Stimulated activated CD8-positive, alpha-beta memory T cell treated with anti-CD3 and anti-CD28 coated beads, Interleukin-7, amount 100 ng/mL, for 48 hours (primary cell): ENCODE results near the gene TSC22D3.
A peak's percentile ranks its signal among the peaks of the same experiment; 100 is the strongest.
"Not testable (repeated sequence)": the region's sequence is repeated elsewhere in the genome, so short reads cannot be mapped to it uniquely, and the experiment has no call there.

ENCODE experiments used
- DNase-seq, 2 donors: peaks; one replicate each; pipeline ENCODE4 v3.0.0-alpha.2; 2020; ENCODE audit warnings: low read depth in 1 of 2; ENCODE audit errors: extremely low read depth in 1 of 2

TSC22D3 gene

DNA sequence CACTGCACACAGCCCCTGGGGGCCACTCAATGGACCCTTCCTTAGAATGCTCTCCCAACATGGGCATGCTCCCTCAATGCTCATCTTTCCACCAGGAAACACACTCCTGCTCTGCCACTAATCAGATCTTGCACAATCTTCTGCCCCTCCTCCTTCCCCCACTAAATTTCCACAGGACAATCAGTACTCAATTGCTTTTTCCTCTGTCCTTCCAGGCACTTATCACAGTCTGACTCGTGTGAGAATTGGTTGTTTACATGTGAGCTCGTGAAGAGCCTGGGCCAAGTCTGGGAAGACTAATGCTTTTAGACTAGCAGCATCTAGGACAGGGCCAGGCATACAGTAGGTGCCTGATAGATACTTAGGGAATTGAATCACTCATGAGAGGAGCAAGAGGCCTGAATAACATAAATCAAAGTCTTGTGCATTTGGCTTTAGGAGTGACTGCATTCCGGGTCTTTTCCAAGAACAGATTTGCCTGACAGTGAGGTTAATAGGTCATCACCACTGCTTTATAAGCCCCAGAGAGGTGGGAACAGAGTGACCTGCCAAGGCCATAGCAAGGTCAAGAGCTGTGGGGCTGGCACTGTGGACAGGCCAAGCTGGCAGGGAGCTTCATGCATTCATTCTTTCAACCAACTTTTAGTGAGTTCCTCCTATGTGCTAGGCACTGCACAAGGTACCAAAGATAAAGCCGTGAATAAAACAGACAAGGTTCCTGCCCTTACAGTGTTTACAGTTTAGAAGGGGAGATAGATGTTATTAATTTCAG lies 92.3 kb downstream of the TSC22D3 start:
- no peak for DNase-seq

DNA sequence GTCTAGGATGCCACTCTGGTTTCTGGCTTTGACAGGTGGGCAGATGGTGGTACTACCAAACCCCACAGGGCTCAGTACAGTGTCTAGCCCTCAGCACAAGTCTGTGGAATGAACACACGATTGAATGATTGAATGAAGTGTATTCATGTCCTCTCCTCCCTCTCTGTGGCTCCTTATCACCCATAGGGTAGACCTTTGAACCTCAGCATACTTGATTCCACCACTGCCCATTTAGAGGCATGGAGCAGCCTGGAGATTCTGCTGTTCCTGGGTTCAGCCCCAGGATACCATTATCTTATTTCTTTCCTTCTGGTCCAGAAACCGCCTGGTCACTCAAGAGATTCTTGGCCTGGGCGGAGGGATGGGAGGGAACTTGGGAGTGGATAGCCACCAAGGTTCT lies 93.3 kb downstream of the TSC22D3 start:
- DNase-seq, result no peak

DNA sequence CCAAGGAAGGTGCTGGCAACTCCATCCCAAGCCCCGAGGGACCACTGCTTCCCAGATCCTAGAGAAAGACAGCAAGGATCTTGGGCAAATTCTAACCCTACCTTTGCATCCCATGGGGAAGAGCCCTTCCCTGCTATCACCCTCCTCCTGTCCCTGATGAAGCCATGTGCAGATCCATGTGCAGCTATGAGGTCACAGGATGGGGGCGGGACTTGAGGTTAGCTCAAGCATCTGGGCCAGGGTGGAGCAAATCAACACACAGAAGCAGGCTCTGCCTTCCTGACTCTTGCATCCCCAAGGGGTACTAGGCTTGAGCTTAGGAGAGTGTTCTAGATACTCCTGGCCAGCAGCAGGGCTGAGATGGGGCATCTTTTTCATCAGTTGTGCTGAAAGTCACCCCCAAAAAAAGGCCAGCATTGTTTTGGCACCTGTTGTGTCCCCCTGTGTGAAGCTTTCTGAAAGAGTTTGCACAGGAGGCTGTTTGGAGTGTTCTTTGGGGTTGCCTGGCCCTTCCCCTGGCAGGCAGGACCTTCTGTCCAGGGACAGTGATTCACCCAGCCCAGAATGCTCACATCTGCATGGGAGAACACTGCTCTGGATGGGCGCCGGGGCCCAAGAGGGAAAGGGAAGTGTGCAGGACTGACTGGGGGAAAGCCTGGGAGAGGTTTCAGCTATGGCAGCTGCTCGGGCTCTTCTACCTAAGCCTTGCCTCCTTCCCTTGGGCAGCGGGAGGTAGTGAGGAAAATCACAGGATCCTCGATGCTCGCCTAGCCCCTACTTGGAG lies 96.4 kb downstream of the TSC22D3 start:
- no peak for DNase-seq

DNA sequence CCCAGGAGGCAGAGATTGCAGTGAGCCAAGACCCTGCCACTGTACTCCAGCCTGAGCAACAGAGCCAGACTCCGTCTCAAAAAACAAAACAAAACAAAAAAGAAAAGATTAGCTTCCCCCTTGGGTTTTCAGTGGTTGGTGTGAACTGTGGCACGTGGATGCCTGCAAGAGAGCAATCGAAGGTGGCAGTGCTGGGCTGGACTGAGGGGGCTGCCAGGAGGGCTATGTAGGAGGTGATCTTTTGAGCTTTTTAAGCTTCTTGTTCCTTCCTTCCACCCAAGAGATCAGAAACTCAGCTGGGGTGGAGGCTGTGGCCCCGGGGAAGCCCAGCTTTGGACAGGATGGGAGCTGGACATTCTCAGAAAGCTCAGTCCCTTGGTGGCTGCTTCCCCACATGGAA lies 97.7 kb downstream of the TSC22D3 start:
- no peak for DNase-seq

DNA sequence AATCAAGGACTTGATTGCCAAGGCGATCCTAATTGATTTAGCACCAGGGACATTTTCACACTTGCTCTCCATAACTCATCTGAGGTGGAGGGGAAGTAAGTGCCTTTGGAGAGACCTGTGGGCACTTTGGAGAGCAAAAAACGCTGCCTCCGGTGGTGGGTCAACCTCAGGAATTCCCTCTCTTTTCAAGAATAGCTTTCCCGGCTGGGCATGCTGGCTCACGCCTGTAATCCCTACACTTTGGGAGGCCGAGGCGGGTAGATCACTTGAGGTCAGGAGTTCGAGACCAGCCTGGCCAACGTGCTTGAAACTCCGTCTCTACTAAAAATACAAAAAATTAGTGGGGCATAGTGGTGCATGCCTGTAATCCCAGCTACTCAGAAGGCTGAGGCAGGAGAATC lies 98.1 kb downstream of the TSC22D3 start:
- DNase-seq, result no peak

DNA sequence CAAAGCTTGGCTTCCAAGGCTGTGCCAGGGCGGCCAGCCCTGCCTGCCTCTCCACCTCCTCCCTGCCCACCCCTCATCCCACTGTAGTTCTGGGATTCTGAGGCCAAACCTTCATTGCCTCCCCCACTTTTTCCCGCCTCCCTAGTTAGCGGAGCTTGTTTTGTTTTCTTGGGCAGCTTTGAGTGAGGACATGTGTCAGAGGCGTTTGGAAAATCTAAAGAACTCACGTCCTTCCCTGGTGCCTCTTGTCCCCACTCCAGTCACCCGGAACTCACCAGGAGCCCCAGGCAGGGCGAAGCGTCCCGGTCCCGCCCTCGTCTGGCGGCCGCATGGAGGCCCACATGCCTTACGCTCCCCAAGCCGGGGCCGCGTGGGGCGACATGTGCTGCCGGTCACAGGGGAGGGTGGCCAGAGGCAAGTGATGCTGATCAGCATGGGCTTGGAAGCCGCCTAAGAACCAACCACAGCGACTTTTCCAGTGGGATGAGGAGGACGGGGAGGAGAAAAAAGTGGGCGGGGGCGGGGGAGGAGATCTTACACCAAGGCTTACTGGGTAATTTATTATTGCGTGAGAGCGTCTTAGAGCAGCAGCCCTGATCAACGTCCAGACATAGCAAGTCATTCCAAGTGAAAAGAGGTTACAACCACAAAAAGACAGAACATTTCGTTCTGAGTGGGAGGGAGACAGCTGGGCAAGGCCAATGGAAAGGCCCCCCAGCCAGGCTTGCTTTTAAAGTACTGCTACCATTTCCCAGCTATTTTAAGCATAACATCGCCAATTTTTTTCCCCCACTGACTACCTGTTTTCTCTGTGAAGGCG lies 98.8 kb downstream of the TSC22D3 start:
- DNase-seq, result no peak

DNA sequence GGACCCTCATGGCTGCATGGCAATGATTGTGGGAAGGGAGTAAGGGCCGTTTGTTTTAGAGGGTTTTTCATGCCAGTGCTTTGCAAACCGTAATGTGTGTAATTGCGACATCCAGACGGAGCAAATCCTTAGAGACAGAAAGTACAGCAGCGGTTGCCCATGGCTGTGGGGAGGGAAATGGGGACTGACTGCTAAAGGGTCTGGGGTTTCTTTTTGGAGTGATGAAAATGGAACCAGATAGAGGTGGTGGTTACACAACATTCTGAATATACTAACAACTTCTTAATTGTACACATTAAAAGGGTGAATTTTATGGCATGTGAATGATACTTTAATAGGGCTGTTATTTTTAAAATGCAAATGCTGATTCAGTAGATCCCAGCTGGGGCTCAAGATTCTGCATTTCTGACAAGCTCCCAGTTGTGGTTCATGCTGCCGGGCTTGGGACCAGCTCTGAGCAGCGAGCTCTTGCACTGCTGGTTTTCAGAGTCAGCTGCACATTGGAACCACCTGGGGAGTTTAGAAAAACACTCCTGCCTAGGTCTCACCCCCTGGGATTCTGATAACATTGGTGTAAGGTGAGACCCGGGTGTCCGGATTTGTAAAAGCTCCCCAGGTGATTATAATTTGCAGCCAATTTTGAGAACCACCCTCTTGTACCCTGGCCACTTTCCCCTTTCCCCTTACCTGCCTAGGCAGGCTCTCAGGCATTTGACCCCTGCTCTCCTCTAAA lies 99.6 kb downstream of the TSC22D3 start:
- no peak for DNase-seq

DNA sequence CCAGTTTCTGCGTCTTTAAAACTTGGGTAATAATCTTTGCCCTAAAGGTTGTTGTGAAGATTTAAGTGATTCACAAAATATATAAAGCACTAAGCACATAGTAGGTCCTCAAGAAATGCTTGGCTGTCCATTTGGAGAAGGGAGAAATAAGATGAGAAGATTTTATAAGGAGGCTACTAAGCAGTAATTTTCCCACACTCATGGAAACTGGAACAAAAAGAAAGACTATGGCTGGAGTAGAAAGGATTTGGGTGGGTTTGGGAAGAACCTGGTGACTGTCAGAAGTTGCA lies 100.3 kb downstream of the TSC22D3 start:
- DNase-seq, result no peak

DNA sequence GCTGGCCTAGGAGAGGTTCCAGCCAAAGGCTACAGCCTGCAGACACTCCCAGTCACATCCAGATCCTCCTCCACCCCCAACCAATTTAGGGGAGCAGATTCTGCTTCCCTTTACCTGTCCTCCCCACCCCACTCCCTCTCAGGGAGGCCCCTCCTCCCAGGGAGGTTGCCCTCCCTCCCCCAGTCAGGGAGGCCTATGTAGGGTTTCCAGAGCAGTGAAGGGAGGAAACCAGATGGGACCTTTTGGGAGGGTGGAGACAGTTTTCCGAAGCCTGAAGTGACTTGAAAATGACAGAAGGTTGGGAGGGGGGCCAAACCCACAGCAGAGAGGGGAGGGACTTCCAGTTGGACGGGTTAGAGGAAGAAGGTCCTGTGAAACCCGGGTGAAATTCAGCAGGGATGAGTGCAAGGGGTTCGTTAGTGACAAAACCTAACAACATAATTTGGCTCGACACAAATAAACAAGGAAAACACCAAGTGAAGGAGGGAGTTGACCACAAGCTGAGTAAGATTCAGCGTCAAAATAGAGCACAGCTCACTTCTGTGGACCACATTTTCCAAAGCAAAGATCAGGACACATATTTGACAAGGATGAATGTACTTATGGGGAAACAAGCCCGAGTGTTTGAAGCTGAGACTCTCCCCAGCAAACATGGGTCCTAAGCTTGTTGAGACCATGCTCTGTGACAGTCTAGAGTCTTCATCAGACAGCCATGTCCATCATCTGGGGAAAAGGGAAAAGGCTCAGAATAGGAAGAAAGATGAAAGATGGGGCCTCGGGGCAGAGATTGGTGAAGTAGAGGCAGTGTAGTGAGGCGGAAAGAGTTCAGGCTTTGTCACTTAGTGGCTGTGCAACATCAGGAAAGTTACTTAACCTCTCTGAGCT lies 100.9 kb downstream of the TSC22D3 start:
- no peak for DNase-seq

DNA sequence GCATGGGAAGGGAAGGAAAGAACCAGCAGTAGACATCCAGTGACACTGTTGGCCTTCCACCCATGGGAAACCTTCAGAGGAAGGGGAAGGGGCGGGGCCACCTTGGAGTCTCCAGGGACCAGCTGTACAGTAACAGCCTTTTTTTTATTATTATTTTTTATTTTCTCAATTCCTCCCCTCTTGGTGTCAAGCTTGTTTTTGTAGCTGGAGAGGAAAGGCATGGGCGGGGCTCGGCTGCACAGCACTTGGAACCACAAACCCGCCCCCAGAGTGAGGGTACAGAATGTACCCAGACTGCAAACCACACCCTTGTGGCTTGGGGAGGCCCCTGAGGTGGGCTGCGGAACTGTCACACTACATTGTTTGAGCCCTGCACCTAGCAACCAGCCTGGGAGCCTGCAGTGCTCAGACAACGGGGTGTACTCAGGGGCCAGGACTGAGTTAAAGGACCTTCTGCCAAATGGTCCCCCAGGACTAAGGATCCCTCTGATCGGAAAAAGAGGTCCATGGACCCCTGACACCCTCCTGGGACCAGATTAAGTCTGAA lies 101.6 kb downstream of the TSC22D3 start:
- peak; percentile 82 to 87 for DNase-seq

DNA sequence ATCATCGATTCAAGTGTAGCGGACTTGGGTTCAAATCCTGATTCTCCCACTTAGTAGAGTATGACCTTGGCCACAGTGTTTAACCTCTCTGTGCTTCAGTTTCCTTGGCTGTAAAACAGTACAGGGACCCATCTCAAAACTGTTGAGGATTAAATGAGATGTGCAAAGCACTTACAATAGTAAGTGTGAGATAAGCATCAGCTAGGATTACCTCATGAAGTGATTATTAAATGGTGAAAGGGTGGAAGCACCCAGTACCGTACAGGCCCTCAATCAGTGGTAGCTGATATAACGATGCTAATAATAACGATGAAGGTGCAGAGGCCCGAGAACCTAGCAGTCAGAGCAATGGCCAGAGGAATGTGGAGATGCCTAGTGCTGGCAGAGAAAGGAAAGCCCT lies 102.2 kb downstream of the TSC22D3 start:
- DNase-seq, result no peak

DNA sequence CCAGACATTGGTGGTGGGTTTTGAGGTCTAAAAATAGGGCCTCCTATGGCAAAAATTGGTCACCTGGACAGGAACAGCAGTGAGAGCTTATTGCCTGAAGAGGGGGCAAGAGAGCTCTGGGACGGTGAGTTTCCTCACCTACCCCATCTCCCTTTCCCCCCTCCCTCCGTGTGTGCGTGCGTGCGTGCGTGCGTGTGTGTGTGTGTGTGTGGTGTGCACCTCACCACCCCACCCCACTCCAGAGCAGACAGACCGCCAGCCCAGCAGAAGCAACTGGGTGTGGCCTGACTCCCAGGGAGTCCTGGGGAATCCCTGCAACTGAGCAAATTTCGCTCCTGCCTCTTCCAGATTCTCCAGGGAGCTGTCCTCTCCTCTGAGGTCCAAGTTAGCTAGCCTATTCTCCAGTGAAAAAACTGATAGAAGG lies 102.6 kb downstream of the TSC22D3 start:
- DNase-seq, result peak; percentile 55 to 58

DNA sequence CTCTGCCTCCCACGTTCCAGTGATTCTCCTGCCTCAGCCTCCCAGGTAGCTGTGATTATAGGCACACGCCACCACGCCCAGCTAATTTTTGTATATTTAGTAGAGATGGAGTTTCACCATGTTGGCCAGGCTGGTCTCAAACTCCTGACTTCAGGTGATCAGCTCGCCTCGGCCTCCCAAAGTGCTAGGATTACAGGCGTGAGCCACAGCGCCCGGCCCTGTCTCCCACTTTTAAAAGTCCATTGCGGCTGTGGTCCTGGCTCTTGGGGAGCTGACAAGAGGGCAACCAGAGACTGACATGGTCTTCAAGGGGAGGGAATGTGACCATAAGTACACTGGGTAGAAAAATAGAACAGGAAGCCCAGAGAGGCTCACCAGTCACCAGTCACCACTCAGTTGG lies 104.3 kb downstream of the TSC22D3 start:
- DNase-seq, result not testable (repeated sequence)

DNA sequence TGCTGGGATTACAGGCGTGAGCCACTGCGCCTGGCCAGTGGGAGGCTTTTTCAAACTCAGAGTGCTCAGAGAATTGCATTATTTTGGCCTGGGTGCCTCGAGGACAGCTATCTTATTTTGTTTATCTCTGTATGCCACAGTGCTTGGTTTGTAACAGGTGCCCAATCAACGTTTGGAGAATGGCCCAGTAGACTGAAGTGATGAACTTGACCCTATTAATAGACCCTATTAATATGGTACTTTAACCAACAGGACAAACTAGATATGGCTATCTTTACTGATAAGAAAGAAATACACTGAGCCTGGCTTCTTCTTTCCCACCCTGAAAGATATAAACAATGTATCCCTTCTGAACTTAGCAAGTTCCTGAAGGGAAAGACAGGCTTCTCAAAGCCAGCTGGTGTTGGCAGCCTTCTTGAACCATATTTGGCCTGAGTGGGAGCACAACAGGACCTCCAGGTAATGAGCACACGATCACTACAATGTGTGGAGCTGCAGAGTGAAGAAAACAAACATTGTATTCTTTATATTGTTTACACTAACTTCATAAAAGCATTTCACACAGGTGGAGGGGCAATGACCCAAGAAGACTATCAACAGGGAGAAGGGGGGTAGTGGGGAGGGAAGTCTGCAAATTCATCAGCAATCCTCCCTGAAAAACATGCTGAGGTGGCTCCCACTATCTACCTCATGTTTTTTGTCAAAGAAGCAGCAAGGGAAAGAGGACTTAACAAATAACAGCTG lies 105.5 kb downstream of the TSC22D3 start:
- DNase-seq, result no peak

DNA sequence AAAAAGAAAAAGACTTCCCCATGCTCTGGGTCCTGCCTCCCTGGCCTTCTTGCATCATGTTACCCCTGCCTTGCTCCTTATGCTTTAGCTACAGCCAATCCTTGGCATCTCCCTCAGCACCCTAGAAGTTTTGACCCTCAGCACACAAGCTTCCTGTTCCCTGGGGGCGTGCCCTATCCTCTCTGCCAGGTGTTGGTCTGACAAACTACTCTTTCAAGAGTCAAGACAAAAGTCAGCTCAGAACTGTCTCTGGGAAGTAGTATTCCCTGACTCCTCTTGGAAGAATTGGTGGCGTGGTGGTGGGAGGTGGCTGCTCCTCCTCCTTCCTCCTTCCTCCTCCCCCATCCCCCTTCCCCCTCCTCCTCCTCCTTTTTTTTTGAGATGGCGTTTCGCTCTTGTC lies 106.3 kb downstream of the TSC22D3 start:
- no peak for DNase-seq

DNA sequence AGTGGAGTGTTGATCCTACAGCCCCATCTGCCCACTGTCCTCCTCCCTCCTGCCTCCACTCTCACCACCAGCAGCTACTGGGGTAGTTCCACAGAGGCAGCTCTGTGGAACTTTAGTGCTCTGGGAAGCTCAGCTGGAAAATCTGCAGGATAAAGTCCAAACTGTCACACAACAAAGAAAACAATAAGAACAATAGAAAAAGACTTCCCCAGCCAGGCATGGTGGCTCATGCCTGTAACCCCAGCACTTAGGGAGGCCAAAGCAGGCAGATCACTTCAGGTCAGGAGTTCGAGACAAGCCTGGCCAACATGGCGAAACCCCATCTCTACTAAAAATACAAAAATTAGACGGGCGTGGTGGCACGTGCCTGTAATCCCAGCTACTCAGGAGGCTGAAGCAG lies 106.9 kb downstream of the TSC22D3 start:
- DNase-seq, result not testable (repeated sequence)

DNA sequence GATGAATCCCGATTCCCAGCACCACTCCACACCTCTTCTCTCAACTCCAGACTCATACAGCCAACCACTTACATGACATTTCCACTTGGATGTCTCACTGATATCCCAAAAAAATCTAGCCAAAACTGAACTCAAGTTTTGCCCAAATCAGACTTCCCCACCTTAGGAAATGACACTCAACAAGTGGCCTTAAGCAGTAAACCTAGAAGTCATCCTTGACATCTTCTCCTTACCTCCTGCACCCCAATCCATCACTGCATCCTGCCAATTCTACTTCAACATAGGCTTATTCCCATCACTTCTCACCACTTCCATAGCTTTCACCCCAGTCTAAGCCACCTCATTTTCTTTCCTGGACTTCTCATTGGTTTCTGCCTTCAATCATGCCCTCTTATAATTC lies 108.2 kb downstream of the TSC22D3 start:
- no peak for DNase-seq

DNA sequence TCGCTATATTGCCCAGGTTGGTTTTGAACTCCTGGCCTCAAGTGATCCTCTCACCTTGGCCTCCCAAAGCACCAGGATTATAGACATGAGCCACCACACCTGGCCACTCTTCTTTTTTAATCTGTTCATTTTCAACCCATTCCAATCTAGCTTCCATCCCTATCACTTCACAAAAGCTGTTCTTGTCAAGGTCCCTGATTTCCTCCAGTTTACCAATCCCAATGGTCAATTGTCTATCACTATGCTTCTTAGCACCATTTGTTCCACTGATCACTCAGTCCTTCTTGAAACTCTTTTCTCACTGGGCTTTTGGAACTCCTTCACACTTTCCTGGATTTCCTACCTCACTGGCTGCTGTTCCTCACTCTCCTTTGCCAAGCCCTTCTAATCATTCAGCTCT lies 108.7 kb downstream of the TSC22D3 start:
- no peak for DNase-seq
